Umbilical cord (tissue), 2 donors: ENCODE results near the gene CTSE. TPM values are rescaled to one million over a fixed set of nuclear protein-coding genes. Genes with fewer than 3 reads are reported as not detected.
"Not testable (repeated sequence)": the region's sequence is repeated elsewhere in the genome, so short reads cannot be mapped to it uniquely, and the experiment has no call there.

Source experiments
- DNase-seq: peaks from one replicate; pipeline ENCODE4 v3.0.0-alpha.2; 2015; ENCODE audit warnings: low spot score
- total RNA-seq: library from RNA; depleted of rRNA; stranded (reverse); fragments of >200 nt; gene quantifications from one replicate; pipeline ENCODE4 v1.2.3, GENCODE V29; 2014; ENCODE audit warnings: low replicate concordance; ENCODE audit not compliant: insufficient read depth

CTSE gene
- total RNA-seq = 0.48 TPM

DNA sequence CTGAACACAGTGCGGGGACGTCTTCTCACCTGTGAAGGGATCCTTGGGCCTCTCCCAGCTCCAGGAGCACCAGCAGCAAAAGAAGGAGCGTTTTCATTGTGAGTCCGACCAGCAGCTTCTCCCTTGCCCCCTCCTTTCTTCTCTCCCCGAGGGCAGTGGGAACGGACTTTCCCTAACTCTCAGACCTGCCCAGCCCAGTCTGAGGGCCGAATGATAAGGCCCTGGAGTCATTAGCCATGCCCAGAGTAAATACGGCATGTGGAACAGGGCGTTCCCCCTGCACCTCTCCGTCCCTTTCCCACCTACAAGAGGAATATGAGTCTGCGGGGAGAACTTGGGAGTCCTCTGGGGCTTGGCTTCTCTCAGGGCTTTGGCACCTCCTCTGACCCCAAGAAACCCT is at the start of gene CTSE:
Gene CTSE (minus strand): TSS at position 201 of the 400 bp plus-strand sequence. CDS start 104 bp downstream, at position 97.
- DNase-seq = no peak

DNA sequence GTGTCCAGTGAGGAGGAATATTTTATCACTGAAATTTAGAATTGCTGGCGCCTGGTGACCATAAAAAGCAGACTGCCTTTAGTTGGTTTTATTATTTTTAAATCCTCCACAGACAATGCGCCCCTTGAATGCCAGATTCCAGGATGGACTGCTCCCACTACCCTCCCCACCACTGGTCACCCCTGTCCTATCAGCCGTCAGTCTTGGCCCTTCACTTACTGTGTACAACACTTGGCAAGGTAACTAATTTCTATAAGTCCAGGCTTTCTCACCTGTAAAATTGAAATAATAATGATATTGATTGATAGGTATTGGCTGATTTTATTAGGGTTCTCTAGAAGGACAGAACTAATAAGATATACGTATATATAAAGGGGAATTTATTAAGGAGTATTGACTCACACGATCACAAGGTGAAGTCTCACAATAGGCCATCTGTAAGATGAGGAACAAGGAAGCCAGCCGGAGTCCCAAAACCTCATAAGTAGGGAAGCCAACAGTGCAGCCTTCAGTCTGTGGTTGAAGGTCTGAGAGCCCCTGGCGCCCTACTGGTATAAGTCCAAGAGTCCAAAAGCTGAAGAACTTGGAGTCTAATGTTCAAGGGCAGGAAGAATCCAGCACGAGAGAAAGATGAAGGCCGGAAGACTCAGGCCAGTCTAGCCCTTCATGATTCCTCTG is 47.1 kb upstream of the CTSE start:
- DNase-seq = no peak

GRCh38 chr1:206068314-206068713 is 44.6 kb upstream of the CTSE start:
- no peak for DNase-seq

- DNase-seq = no peak
Measured at GRCh38 chr1:206067486-206068227, 44.0 kb upstream of the CTSE start.

DNA sequence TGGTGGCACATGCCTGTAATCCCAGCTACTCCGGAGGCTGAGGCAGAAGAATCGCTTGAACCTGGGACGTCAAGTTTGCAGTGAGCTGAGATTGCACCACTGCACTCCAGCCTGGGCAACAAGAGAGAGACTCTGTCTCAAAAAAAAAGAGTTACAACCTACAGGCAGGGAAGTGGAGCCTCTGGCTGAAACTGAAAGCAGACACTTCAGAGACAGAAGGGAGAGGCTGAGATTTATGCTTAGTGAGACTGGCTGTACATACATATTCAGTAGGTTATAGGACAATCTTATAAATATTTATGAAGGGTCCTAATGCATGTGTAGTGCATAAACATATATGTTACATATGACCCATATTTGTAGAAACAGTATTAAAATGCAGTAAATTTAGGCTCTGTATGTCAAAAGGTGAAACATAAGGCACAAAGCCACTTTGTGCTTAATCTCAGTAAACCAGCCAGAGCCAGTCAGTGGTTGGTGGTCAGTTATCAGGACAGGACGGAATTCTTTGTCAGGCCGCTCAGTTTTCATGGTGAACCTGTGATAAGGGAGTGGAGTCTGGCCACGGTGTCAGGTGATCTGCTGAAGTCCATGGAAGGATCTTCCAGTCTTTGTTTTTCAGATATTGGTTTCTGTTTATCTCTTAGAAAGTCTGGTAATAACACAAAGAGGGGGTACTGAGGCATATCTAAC is 42.9 kb upstream of the CTSE start:
- no peak for DNase-seq

DNA sequence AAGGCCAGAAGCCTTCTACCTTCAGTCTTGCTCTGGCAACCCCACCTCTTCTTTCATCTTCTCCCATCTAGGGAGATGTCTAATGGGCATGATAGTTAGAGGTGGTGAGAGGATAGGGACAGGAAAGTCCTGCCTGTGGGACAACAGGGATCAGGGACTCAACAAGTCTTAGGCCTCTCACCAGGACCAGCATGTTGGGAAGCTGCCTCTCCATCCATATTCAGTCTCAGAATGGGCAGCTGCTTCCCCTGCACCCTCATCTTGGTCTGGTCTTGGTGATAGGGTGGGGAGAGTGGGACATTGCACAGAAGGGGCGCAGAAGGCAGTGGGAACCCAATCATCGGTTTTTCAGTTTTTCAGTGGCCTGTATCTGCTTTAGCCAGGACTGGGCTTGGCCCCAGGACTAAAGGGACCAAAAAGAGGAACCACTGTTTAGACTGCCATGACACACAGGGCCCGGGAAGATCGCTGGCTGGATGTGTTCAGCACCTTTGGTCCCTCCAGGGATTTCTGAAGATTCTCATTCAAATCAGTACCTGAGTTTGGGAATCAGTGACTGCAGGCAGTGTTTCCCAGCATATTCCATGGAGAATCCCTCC is 42.0 kb upstream of the CTSE start:
- no peak for DNase-seq

GRCh38 chr1:206064501-206064900 is 40.8 kb upstream of the CTSE start:
- DNase-seq = not testable (repeated sequence)

DNA sequence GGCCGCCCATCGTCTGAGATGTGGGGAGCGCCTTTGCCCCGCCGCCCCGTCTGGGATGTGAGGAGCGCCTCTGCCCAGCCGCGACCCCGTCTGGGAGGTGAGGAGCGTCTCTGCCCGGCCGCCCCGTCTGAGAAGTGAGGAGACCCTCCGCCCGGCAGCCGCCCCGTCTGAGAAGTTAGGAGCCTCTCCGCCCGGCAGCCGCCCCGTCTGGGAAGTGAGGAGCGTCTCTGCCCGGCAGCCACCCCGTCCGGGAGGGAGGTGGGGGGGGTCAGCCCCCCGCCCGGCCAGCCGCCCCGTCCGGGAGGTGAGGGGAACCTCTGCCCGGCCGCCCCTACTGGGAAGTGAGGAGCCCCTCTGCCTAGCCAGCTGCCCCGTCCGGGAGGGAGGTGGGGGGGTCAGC is 40.3 kb upstream of the CTSE start:
- not testable (repeated sequence) for DNase-seq

DNA sequence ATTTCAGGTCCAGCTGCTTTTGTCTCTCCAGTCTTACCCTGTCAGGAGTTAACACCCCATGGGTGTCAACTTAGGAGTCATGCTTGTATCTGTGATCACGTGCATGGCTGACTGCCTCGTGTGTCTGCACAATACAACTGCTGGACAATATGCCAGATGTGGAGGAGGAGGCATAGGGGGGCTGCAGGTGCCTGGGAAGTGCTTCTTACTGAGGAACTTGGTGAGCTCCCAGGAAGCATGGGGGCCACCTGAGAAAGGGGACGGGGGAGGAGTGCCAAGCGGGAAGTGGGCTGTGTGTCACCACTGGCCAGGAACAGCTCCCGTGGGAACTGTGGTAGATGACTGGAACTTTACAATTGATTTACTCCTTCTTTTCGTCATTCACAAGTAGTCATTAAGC is 38.8 kb upstream of the CTSE start:
- DNase-seq = no peak

DNA sequence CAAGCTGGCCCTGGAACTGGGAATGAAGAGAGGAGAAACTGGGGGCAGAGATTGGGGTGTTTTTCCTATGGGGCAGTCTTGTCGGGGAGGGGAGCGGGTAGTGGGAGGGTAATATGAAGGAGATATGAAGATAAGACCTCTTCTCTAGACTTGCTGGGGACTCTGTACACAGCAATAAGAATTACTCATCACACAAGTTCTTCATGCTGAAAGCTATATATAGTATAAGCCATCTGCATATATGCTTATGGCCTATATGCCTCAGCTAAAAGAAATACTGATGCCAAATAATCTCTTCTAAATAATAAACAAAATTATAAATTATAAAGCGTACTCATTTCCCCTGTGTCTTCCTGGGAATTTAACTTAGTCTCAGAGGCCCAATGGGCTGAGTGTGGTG is 37.1 kb upstream of the CTSE start:
- DNase-seq = no peak

- DNase-seq = no peak
Measured at GRCh38 chr1:206059355-206059915, 35.7 kb upstream of the CTSE start.

DNA sequence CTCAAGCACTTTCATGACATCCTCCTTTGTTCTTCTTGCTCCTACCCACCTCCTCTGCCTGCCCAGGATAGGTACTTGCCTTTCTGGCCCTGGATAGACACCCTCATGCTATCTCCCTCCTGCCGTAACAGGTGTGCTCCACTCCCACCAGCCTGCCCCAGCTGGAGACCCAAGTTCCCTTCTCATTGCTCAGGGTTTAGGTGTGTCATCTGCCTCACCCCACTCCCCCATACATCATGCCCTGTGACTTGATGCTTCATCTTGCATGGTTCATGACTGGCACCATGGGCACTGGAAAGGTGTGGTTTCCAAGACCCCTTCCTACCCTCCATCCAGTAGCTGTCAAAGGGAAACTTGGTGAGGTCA is 35.2 kb upstream of the CTSE start:
- no peak for DNase-seq

DNA sequence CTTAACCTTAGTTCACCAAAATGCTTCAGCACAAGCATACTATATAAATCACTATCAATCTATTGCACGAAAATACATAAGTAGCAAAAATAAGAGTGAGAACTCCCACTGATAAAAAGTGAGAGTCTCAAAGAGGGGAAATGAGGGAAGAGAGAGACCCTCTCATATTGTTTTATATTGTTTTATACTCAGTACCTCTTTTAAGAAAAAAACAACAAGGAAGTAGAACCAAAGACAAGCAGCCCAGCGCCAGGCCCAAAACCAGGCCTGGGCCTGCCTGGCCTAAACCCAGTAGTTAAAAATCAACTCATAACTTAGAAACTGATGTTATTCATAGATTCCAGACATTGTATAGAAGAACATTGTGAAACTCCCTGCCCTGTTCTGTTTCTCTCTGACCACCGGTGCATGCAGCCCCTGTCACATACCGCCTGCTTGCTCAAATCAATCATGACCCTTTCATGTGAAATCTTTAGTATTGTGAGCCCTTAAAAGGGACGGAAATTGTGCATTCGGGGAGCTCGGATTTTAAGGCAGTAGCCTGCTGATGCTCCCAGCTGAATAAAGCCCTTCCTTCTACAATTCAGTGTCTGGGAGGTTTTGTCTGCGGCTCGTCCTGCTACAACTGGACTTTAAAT is 34.7 kb upstream of the CTSE start:
- DNase-seq = not testable (repeated sequence)

GRCh38 chr1:206055639-206056323 is 32.1 kb upstream of the CTSE start:
- not testable (repeated sequence) for DNase-seq

DNA sequence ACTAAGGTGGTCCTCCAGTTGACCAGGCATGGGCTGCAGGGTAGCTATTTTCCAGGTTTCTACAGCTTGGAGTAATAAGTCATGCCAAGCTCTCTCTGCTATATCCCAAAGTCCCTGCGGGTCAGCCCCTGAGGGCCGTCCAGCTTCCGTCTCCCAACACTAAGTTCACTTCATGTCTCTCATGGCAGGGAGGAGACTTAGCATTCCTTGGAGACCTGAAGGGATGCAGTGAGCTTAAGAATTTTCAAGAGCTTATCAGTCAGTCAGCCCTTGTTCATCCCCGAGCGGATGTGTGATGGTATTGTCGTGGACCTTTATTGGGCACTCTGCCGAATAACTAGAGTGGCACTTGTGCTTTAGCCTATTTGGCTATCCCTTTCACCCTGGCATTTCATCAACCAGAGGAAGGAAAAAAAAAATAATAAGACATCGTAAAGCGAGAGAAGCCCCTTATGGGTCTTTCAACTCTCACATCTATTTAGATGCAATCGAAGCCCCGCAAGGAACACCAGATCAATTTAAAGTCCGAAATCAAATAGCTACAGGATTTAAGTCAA is 31.5 kb upstream of the CTSE start:
- not testable (repeated sequence) for DNase-seq

- not testable (repeated sequence) for DNase-seq
Measured at GRCh38 chr1:206053616-206054015, 29.9 kb upstream of the CTSE start.

DNA sequence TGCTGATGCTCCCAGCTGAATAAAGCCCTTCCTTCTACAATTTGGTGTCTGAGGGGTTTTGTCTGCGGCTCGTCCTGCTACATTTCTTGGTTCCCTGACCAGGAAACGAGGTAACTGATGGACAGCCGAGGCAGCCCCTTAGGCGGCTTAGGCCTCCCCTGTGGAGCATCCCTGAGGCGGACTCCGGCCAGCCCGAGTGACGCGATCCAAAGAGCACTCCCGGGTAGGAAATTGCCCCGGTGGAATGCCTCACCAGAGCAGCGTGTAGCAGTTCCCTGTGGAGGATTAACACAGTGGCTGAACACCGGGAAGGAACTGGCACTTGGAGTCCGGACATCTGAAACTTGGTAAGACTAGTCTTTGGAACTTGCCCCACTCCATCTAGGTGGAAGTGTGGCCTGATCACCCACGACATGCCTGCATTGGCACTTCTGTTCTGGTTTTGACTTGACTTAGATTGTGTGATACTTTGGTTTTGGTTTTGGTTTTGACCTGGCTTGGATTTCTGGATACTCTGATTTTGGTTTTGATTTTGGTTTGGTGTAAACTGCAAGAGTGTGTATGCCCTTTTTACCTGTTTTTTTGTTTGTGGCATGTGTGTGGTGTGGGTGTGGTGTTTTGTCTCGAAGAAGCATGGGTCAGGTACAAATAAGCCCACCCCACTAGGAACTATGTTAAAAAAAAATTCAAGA is 29.4 kb upstream of the CTSE start, which contains the start of gene RHEX:
Gene RHEX (plus strand): TSS at position 255 of the 692 bp plus-strand sequence. CDS start 44,656 bp downstream, outside the sequence.
- DNase-seq = not testable (repeated sequence)

DNA sequence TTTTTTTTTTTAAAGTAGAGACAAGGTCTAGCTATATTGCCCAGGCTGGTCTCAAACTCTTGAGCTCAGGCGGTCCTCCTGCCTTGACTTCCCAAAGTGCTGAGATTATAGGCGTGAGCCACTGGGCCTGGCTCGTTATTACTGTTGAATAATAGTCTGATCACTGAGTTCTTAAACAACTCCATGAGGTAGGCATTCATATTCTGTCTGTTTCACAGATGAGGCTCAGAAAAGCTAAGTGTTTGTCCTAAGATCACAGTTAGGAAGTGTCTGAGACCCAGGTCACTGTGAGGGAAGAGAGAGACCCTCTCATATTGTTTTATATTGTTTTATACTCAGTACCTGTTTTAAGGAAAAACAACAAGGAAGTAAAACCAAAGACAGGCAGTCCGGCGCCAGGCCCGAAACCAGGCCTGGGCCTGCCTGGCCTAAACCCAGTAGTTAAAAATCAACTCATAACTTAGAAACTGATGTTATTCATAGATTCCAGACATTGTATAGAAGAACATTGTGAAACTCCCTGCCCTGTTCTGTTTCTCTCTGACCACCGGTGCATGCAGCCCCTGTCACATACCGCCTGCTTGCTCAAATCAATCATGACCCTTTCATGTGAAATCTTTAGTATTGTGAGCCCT is 28.7 kb upstream of the CTSE start:
- DNase-seq = not testable (repeated sequence)

DNA sequence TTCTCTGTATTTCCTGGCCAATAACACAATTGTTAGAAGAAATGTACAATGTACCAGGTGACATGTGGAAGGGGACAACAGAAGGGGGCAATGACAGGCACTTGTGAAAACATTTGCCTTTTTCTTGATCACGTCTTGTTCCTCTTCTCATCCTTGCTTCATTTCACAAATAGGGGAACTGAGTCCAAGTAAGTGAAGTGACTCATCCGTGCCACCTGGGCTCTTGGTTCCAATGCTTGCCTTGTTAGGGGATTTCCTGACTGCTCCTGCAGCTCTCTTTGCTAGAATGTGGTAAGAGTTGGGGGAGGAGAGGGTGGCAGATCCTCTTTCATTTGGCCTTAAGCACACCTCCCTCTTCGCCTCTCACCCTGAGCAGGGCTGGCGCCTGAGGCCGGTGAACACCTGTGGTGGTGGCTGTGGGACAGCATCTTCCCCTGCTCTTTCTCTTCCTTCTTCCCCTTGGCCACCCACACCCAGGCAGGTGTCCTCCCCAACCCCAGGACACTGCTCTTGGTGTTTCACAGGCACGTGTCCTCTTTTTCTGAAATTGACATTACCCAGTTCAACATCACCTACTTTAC is 27.1 kb upstream of the CTSE start:
- no peak for DNase-seq
